GM12801 (cell line): Measurements from ENCODE around the gene NEK1.

Experiments used
- CTCF ChIP-seq: IDR thresholded peaks from one replicate; pipeline ENCODE4 v1.5.1; 2011; ENCODE audit warnings: control low read depth; ENCODE audit not compliant: insufficient read length; ENCODE audit errors: extremely low read depth

NEK1 gene

GRCh38 chr4:169619518-169619957 is 7.2 kb upstream of the NEK1 start:
- TF ChIP-seq CTCF = no peak

- no peak for TF ChIP-seq CTCF
These were observed 6.6 kb upstream of the NEK1 start for GRCh38 chr4:169618986-169619385.

GRCh38 chr4:169618286-169618685 is 5.9 kb upstream of the NEK1 start:
- TF ChIP-seq CTCF = no peak

- no peak for TF ChIP-seq CTCF
These were observed 4.9 kb upstream of the NEK1 start for GRCh38 chr4:169617306-169617705.

GRCh38 chr4:169616846-169617245 is 4.5 kb upstream of the NEK1 start:
- no peak for TF ChIP-seq CTCF

GRCh38 chr4:169615467-169616106 is 3.2 kb upstream of the NEK1 start:
- no peak for TF ChIP-seq CTCF

- no peak for TF ChIP-seq CTCF
These were observed 782 bp upstream of the NEK1 start for GRCh38 chr4:169612871-169613859.
